Spleen (tissue), 7 donors: ENCODE data around the gene TNP2.

Source experiments
- POLR2A ChIP-seq, 3 donors: fragments of 450-650 bp; IDR thresholded peaks; one replicate each; pipeline ENCODE4 v1.5.1; 2017; ENCODE audit warnings: antibody characterized with exemption in 3 of 3, mild to moderate bottlenecking in 1 of 3
- POLR2AphosphoS5 ChIP-seq, 3 donors: sonication (generic); formaldehyde crosslinking; IDR thresholded peaks; one replicate each; pipeline ENCODE4 v1.5.1; 2017; ENCODE audit warnings: antibody characterized with exemption in 3 of 3
- TF ChIP-seq, protein P1 (sequence below), 11 experiments: fragments of 200-600 bp in 7 of 11; fragments of 450-650 bp in 4 of 11; sonication (generic) in 4 of 11; IDR thresholded peaks in 8 of 11; conservative IDR thresholded peaks in 3 of 11; 1 replicate in 7 of 11; 2 replicates in 4 of 11; pipeline versions ENCODE4 v1.4.0 to v1.8.0; 2016 to 2021; ENCODE audit warnings: antibody characterized with exemption in 11 of 11, inconsistent platforms in 4 of 11, mild to moderate bottlenecking in 1 of 11
- donor health status: DM: no; HTN: no; CAD: no; lungs with moderate emphysema.
- donor health status: DM: no; HTN: no; CAD: no.
- donor health status: DM: no; HTN: no; CAD: no.

- TF ChIP-seq, protein P1, sequence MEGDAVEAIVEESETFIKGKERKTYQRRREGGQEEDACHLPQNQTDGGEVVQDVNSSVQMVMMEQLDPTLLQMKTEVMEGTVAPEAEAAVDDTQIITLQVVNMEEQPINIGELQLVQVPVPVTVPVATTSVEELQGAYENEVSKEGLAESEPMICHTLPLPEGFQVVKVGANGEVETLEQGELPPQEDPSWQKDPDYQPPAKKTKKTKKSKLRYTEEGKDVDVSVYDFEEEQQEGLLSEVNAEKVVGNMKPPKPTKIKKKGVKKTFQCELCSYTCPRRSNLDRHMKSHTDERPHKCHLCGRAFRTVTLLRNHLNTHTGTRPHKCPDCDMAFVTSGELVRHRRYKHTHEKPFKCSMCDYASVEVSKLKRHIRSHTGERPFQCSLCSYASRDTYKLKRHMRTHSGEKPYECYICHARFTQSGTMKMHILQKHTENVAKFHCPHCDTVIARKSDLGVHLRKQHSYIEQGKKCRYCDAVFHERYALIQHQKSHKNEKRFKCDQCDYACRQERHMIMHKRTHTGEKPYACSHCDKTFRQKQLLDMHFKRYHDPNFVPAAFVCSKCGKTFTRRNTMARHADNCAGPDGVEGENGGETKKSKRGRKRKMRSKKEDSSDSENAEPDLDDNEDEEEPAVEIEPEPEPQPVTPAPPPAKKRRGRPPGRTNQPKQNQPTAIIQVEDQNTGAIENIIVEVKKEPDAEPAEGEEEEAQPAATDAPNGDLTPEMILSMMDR (IDR thresholded peaks at IDR 0.05 in 8 of 11, conservative IDR thresholded peaks at IDR 0.05 in 3 of 11): no peak
- TF ChIP-seq POLR2AphosphoS5 (IDR thresholded peaks at IDR 0.05) (no peak), POLR2A (IDR thresholded peaks at IDR 0.05) (no peak)
Observed at GRCh38 chr16:11283820-11284248, 14.7 kb upstream of the TNP2 start.
